ENCODE results near the gene AREG. TPM values are rescaled to one million over a fixed set of nuclear protein-coding genes. Genes with fewer than 3 reads are reported as not detected.

AREG gene
- total and polyA plus RNA-seq, 9 donors: 0.48 to 146 (median 6.7) TPM

- no peaks in the 10 kb centered on the region for H3K36me3 ChIP-seq
- no peaks in the 10 kb centered on the region for H3K4me1 ChIP-seq (ENCODE audit: insufficient read depth)
- no peak for TF ChIP-seq POLR2A (IDR thresholded peaks at IDR 0.05)
- no peak for TF ChIP-seq CTCF (IDR thresholded peaks at IDR 0.05)
- no peak for TF ChIP-seq EP300 (IDR thresholded peaks at IDR 0.05)
- no peaks in the 10 kb centered on the region for H3K9me3 ChIP-seq
- no peaks in the 10 kb centered on the region for H3K27me3 ChIP-seq
- DNase-seq: no peak
- H3K4me3 ChIP-seq: no peak overlapping the region
- H3K27ac ChIP-seq: no peak overlapping the region
- 65 to 77% (median 71%) methylated on average over 5 of the region's 5 CpGs for WGBS, 3 donors
- intact Hi-C loops (cut with DNase I): no loop called here
Observed at GRCh38 chr4:74456849-74457395, 12.0 kb downstream of the AREG start.

- intact Hi-C loops (cut with DNase I): no loop called here
- H3K4me1 ChIP-seq (ENCODE audit: insufficient read depth): no peaks in the 10 kb centered on the region
- TF ChIP-seq CTCF (IDR thresholded peaks at IDR 0.05) (no peak), POLR2A (IDR thresholded peaks at IDR 0.05) (no peak), EP300 (IDR thresholded peaks at IDR 0.05) (no peak)
- no peak for DNase-seq
- no peaks in the 10 kb centered on the region for H3K27me3 ChIP-seq
- H3K4me3 ChIP-seq: no peak overlapping the region
- H3K9me3 ChIP-seq: no peaks in the 10 kb centered on the region
- no peaks in the 10 kb centered on the region for H3K36me3 ChIP-seq
- no peak overlapping the region for H3K27ac ChIP-seq
Observed at GRCh38 chr4:74460833-74461232, 15.9 kb downstream of the AREG start.

GRCh38 chr4:74463123-74463522 is 18.2 kb downstream of the AREG start:
- Histone ChIP-seq H3K27ac (no peak overlapping the region), H3K4me3 (no peak overlapping the region), H3K36me3 (no peaks in the 10 kb centered on the region), H3K27me3 (no peaks in the 10 kb centered on the region), H3K9me3 (no peaks in the 10 kb centered on the region), H3K4me1 (ENCODE audit: insufficient read depth) (no peaks in the 10 kb centered on the region)
- DNase-seq: no peak
- intact Hi-C loops (cut with DNase I): no loop called here
- WGBS, 3 donors: 86 to 92% (median 89%) methylated on average over 1 of the region's 1 CpG
- TF ChIP-seq CTCF (IDR thresholded peaks at IDR 0.05) (no peak), POLR2A (IDR thresholded peaks at IDR 0.05) (no peak), EP300 (IDR thresholded peaks at IDR 0.05) (no peak)

- Histone ChIP-seq H3K27ac (no peak overlapping the region), H3K9me3 (no peaks in the 10 kb centered on the region), H3K4me3 (no peak overlapping the region), H3K4me1 (ENCODE audit: insufficient read depth) (no peaks in the 10 kb centered on the region), H3K36me3 (no peaks in the 10 kb centered on the region), H3K27me3 (no peaks in the 10 kb centered on the region)
- DNase-seq: no peak
- TF ChIP-seq POLR2A (IDR thresholded peaks at IDR 0.05) (no peak), EP300 (IDR thresholded peaks at IDR 0.05) (no peak), CTCF (IDR thresholded peaks at IDR 0.05) (no peak)
- intact Hi-C loops (cut with DNase I): no loop called here
Observed at GRCh38 chr4:74464291-74464690, 19.4 kb downstream of the AREG start.
